DOHH2 (cell line): ENCODE data around the gene SCARB2.

Experiments used
- CTCF ChIP-seq: fragments of 200-600 bp; sonication (generic); IDR thresholded peaks from one replicate; pipeline ENCODE4 v1.5.1; 2014; ENCODE audit warnings: antibody characterized with exemption, mild to moderate bottlenecking, low read depth, low read length; ENCODE audit not compliant: poor library complexity, severe bottlenecking
- EZH2phosphoT487 ChIP-seq: fragments of 200-600 bp; sonication (generic); IDR thresholded peaks from 2 replicates; pipeline ENCODE4 v1.6.1; 2017; ENCODE audit warnings: borderline replicate concordance, mild to moderate bottlenecking, antibody characterized with exemption, low read length, moderate library complexity, mixed read lengths

- TF ChIP-seq CTCF = no peak
- TF ChIP-seq EZH2phosphoT487 = no peak
These were observed 43.3 kb upstream of the SCARB2 start for GRCh38 chr4:76256968-76257367.
